Fibroblast of the aortic adventitia (primary cell): ENCODE results near the gene ST8SIA6. TPM values are rescaled to one million over a fixed set of nuclear protein-coding genes. Genes with fewer than 3 reads are reported as not detected.

ENCODE experiments used
- DNase-seq: peaks from one replicate; pipeline ENCODE4 v3.0.0-alpha.2; 2010; ENCODE audit warnings: low read depth
- H3K4me3 ChIP-seq: 2 replicates; pipeline ENCODE4 v1.5.1; 2011; ENCODE audit warnings: low read depth, mild to moderate bottlenecking, control low read depth, low read length, moderate library complexity
- total RNA-seq: library from RNA; depleted of rRNA; stranded (reverse); fragments of >200 nt; gene quantifications from 2 replicates; pipeline ENCODE4 v1.2.3, GENCODE V29; 2012; ENCODE audit warnings: low replicate concordance
- TF ChIP-seq, protein P1 (sequence below): IDR thresholded peaks from 2 replicates; pipeline ENCODE4 v1.5.1; 2011; ENCODE audit warnings: mild to moderate bottlenecking, low read length, control low read depth, inconsistent platforms; ENCODE audit not compliant: insufficient read depth

The ST8SIA6 gene
- total RNA-seq, 1 donor = 0.09 TPM

DNA sequence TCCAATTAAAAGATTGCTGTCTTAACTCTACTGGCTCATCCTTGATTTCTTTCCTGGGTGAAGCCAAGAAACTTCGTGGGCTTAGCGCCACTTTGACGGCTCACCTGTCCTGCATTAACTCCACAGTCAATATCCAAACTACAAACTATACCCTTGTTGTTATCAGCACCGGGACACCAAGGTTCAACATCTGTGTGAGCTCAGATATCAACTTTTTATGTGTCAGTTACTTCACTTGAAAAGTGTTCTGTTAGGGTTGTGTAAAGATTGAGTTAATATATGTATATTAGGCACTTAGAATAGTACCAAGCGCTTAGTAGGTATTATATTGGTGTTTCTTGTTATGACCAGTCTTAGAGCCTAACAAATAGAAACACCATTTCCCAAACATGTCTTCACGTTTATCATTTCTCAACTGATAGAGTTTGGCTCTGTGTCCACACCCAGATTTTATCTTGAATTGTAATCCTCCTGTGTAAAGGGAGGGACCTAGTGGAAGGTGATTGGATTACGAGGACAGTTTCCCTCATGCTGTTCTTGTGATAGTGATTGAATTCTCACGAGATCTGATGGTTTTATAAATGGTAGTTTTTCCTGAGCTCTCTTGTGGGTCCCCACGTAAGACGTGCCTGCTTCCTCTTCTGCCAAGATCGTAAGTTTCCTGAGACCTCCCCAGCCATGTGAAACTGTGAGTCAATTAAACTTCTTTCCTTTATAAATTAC, 19.0 kb upstream of the ST8SIA6 start:
- TF ChIP-seq, protein P1, sequence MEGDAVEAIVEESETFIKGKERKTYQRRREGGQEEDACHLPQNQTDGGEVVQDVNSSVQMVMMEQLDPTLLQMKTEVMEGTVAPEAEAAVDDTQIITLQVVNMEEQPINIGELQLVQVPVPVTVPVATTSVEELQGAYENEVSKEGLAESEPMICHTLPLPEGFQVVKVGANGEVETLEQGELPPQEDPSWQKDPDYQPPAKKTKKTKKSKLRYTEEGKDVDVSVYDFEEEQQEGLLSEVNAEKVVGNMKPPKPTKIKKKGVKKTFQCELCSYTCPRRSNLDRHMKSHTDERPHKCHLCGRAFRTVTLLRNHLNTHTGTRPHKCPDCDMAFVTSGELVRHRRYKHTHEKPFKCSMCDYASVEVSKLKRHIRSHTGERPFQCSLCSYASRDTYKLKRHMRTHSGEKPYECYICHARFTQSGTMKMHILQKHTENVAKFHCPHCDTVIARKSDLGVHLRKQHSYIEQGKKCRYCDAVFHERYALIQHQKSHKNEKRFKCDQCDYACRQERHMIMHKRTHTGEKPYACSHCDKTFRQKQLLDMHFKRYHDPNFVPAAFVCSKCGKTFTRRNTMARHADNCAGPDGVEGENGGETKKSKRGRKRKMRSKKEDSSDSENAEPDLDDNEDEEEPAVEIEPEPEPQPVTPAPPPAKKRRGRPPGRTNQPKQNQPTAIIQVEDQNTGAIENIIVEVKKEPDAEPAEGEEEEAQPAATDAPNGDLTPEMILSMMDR = no peak
- DNase-seq = no peak
- no peak overlapping the region for H3K4me3 ChIP-seq

DNA sequence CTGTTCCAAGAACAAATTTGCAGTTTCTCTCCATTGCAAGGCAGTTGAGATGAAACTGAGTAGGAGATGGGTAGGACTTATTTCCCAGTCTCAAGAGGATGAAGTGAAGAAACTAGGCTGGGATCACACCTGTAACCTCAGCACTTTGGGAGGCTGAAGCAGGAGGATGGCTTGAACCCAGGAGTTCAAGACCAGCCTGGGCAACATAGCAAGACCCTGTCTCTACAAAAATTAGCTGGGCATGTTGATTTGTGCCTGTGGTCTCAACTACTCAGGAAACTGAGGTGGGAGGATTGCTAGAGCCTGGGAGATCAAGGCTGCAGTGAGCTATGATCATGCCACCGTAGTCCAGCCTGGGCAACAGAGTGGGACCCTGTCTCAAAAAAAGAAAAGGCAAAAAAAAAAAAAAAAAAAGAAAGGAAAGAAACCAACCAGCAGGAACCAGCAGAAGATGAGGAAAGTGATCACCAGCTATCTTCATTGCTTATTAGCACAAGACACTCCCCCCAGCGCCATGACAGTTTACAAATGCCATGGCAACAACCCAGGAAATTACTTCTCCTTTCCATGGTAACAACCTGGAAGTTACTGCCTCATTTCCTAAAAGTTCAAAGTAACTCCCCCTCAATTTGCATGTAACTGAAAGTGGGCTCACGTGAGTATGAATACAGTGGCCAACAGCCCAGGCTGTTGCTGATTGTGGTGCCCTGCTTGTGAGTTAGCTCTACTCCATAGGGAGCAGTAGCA, 18.3 kb upstream of the ST8SIA6 start:
- DNase-seq = no peak

DNA sequence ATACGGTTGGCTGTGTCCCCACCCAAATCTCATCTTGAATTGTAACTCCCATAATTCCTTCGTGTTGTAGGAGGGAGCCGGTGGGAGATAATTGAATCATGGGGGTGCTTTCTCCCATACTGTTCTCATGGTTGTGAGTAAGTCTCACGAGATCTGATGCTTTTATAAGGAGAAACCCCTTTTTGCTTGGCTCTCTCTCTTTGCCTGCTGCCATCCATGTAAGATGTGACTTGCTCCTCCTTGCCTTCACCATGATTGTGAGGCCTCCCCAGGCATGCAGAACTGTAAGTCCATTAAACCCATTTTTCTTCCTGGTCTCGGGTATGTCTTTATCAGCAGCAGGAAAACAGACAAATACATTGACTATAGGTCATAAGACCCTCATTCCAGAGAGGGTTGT, 15.9 kb upstream of the ST8SIA6 start:
- no peak overlapping the region for H3K4me3 ChIP-seq
- TF ChIP-seq, protein P1 = no peak
- no peak for DNase-seq

More for the DNA sequence above, 18.3 kb upstream of the ST8SIA6 start:
- no peak overlapping the region for H3K4me3 ChIP-seq
- TF ChIP-seq, protein P1 = no peak

DNA sequence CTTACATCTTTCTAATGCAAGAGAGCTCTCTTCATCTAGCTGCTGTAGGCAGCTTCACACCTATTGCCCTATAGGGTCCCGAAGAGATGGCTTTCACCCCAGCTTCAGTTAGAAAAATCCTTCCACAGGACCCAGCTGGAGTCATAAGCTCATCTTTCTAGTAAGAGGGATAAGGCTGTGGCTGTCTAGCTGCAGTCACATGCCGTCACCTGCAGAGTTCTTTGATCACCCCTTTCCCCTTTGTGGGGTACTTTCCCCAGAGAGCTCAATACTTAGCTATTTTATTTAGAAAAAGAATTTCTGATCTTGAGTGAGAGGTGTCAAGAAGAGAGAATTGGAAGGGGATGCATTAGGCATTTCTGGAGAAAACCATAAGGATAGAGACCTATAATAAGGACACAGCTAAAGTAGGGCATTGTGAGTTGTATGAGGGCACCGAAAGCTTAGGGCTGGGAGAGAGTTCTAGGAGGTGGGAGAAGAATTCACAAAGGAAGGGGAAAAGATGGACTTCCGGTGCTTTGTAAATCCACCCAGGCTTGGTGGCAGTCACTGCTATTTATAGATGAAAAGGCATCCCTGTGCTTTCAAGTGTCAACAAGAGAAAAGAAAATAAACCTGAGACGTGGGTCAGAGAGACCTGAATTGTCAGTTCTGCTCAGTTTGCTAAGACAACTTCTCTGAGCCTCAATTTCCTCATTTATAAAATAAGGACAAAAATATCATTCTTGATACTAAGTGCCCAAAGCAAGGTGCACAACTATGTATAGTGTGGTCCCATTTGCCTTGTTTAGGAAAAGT, 11.1 kb upstream of the ST8SIA6 start:
- TF ChIP-seq, protein P1 = no peak
- no peak for DNase-seq
- no peak overlapping the region for H3K4me3 ChIP-seq

DNA sequence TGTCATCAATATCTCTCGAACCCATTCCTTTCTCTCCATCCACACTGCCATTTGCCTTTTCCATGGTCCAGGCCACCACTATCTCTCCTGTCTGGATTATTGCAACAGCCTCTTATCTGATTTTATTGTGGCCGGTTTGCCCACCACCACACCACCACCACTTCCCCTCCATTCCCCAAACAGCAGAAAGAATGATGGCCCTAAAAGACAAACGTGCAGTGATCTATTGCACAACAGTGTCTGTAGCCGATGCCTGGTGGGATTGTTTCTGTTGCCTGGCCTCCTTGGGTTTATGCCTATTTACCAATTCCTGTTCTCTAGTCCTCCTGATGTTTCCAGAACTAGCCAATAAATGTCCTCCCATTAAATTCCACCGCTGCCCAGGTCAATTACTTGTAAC, 10.2 kb upstream of the ST8SIA6 start:
- H3K4me3 ChIP-seq = no peak overlapping the region
- TF ChIP-seq, protein P1 = no peak
- no peak for DNase-seq

DNA sequence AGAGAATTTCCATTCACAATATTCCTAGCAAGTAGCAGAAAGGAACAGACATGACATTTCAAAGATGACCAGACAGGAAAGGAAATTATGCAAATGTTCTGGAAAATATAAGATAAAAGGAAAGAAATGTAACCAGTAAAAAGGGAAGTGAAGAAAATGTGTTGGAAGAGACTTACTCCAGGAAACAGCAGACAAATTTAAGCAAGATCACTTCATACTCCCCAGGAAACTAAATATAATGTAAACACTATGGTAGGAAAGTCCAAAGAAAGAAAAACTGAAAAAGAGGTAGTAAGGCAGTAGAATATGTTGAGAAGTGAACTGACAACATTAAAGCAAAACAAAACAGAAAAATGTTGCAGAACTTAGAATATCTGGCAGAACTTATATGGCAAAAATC, 6.4 kb upstream of the ST8SIA6 start:
- DNase-seq = no peak
- TF ChIP-seq, protein P1 = no peak
- H3K4me3 ChIP-seq = no peak overlapping the region
